Measurements from ENCODE around the gene SFSWAP. TPM values are rescaled to one million over a fixed set of nuclear protein-coding genes. Genes with fewer than 3 reads are reported as not detected.
A peak's percentile ranks its signal among the peaks of the same experiment; 100 is the strongest.

SFSWAP gene
- total RNA-seq, 4 donors from 2014 or later: 45.9 to 66.2 (median 55.4) TPM

- TF ChIP-seq CTCF (IDR thresholded peaks at IDR 0.05) (no peak), EP300 (IDR thresholded peaks at IDR 0.05; ENCODE audit: low read depth) (no peak), POLR2AphosphoS5 (IDR thresholded peaks at IDR 0.05) (no peak), POLR2A (IDR thresholded peaks at IDR 0.05) (no peak)
- WGBS, 2 donors (ENCODE audit: low coverage in 1 of 2): 80 to 81% methylated on average over 1 to 12 of the region's 17 CpGs
- no peak for DNase-seq
- intact Hi-C loops (cut with DNase I; ENCODE audit: low total_unique reads): no loop called here
- H3K9me3 ChIP-seq: no peaks in the 10 kb centered on the region
- H3K27ac ChIP-seq: no peak overlapping the region
- no peaks in the 10 kb centered on the region for H3K4me1 ChIP-seq
- peaks cover 0 to 51% (median 14%) of the 10 kb centered on the region in 4 donors for H3K36me3 ChIP-seq
- H3K27me3 ChIP-seq: no peaks in the 10 kb centered on the region
- in situ Hi-C loops (cut with MboI; ENCODE audit: low pct_ligation_motif_present in 1 of 4, low pct_unique_long_range_greater_than_20kb in 1 of 4, low sequenced_read_pairs in 3 of 4): no loop called here
- H3K4me3 ChIP-seq: no peak overlapping the region
These were observed 55.7 kb downstream of the SFSWAP start for GRCh38 chr12:131766382-131767107.

- no peak overlapping the region for H3K27ac ChIP-seq
- H3K9me3 ChIP-seq: no peaks in the 10 kb centered on the region
- in situ Hi-C loops (cut with MboI; ENCODE audit: low pct_ligation_motif_present in 1 of 4, low pct_unique_long_range_greater_than_20kb in 1 of 4, low sequenced_read_pairs in 3 of 4): no loop called here
- intact Hi-C loops (cut with DNase I; ENCODE audit: low total_unique reads): no loop called here
- no peaks in the 10 kb centered on the region for H3K4me1 ChIP-seq
- no peak for DNase-seq
- 94 to 100% methylated on average over 2 to 12 of the region's 12 CpGs for WGBS, 2 donors (ENCODE audit: low coverage in 1 of 2)
- H3K4me3 ChIP-seq: no peak overlapping the region
- H3K27me3 ChIP-seq: no peaks in the 10 kb centered on the region
- H3K36me3 ChIP-seq: peaks cover 0 to 50% (median 14%) of the 10 kb centered on the region in 4 donors
- TF ChIP-seq POLR2AphosphoS5 (IDR thresholded peaks at IDR 0.05) (no peak), POLR2A (IDR thresholded peaks at IDR 0.05) (no peak), CTCF (IDR thresholded peaks at IDR 0.05) (no peak), EP300 (IDR thresholded peaks at IDR 0.05; ENCODE audit: low read depth) (no peak)
These were observed 59.2 kb downstream of the SFSWAP start for GRCh38 chr12:131770120-131770519.

- 92 to 94% methylated on average over 9 to 10 of the region's 10 CpGs for WGBS, 2 donors (ENCODE audit: low coverage in 1 of 2)
- no peaks in the 10 kb centered on the region for H3K9me3 ChIP-seq
- in situ Hi-C loops (cut with MboI; ENCODE audit: low pct_ligation_motif_present in 1 of 4, low pct_unique_long_range_greater_than_20kb in 1 of 4, low sequenced_read_pairs in 3 of 4) (no loop called here), intact Hi-C loops (cut with DNase I; ENCODE audit: low total_unique reads) (no loop called here)
- no peak overlapping the region for H3K27ac ChIP-seq
- DNase-seq: no peak
- H3K36me3 ChIP-seq: peaks cover 0 to 40% (median 7%) of the 10 kb centered on the region in 4 donors
- no peaks in the 10 kb centered on the region for H3K4me1 ChIP-seq
- no peak overlapping the region for H3K4me3 ChIP-seq
- no peaks in the 10 kb centered on the region for H3K27me3 ChIP-seq
- no peak for TF ChIP-seq POLR2AphosphoS5 (IDR thresholded peaks at IDR 0.05)
- no peak for TF ChIP-seq POLR2A (IDR thresholded peaks at IDR 0.05)
- TF ChIP-seq CTCF (IDR thresholded peaks at IDR 0.05): no peak
- TF ChIP-seq EP300 (IDR thresholded peaks at IDR 0.05; ENCODE audit: low read depth): no peak
These were observed 61.1 kb downstream of the SFSWAP start for GRCh38 chr12:131771965-131772364.

GRCh38 chr12:131773582-131774221, 62.8 kb downstream of the SFSWAP start:
- H3K36me3 ChIP-seq: peaks cover 0 to 39% (median 12%) of the 10 kb centered on the region in 4 donors
- WGBS, 2 donors (ENCODE audit: low coverage in 1 of 2): 69 to 74% methylated on average over 8 to 15 of the region's 15 CpGs
- no peak overlapping the region for H3K4me3 ChIP-seq
- H3K27ac ChIP-seq: no peak overlapping the region
- no peaks in the 10 kb centered on the region for H3K27me3 ChIP-seq
- H3K4me1 ChIP-seq: no peaks in the 10 kb centered on the region
- in situ Hi-C loops (cut with MboI; ENCODE audit: low pct_ligation_motif_present in 1 of 4, low pct_unique_long_range_greater_than_20kb in 1 of 4, low sequenced_read_pairs in 3 of 4) (no loop called here), intact Hi-C loops (cut with DNase I; ENCODE audit: low total_unique reads) (no loop called here)
- TF ChIP-seq POLR2A (IDR thresholded peaks at IDR 0.05) (no peak), EP300 (IDR thresholded peaks at IDR 0.05; ENCODE audit: low read depth) (no peak), POLR2AphosphoS5 (IDR thresholded peaks at IDR 0.05) (no peak), CTCF (IDR thresholded peaks at IDR 0.05) (no peak)
- DNase-seq: peak; percentile 26
- no peaks in the 10 kb centered on the region for H3K9me3 ChIP-seq

Data from transverse colon (tissue), 4 donors.